ENCODE measurements around the gene PDCD4.

DNA sequence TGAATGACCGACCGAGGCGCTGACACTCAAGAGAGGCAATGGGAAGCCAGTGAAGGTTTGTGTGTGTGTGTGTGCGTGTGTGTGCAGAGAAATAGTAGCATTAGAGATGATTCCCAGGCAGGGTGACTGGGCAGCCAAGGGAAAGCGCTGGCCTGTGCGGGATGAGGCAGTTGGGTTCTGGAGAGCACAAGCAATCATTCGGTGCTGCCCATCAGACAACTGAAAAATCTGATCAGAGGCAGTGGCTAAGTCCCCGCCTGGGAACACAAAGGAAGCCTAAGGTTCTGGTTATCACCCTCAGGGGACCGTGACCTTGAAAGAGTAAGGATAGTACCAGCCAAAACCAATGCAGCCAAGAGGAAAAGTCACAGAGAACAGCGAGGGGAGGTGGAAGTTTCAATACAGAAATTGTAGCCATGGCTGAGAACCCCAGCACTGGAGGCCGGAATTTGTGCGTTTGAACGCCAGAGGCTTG is 868 bp upstream of the PDCD4 start:
- TF ChIP-seq, protein P1, sequence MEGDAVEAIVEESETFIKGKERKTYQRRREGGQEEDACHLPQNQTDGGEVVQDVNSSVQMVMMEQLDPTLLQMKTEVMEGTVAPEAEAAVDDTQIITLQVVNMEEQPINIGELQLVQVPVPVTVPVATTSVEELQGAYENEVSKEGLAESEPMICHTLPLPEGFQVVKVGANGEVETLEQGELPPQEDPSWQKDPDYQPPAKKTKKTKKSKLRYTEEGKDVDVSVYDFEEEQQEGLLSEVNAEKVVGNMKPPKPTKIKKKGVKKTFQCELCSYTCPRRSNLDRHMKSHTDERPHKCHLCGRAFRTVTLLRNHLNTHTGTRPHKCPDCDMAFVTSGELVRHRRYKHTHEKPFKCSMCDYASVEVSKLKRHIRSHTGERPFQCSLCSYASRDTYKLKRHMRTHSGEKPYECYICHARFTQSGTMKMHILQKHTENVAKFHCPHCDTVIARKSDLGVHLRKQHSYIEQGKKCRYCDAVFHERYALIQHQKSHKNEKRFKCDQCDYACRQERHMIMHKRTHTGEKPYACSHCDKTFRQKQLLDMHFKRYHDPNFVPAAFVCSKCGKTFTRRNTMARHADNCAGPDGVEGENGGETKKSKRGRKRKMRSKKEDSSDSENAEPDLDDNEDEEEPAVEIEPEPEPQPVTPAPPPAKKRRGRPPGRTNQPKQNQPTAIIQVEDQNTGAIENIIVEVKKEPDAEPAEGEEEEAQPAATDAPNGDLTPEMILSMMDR (IDR thresholded peaks at IDR 0.05; ENCODE audit: control extremely low read depth in 1 of 3, insufficient read depth in 1 of 3, low read depth in 1 of 3, low read length in 3 of 3), result no peak
- TF ChIP-seq YY1 (IDR thresholded peaks at IDR 0.05; ENCODE audit: low read depth, low read length) (no peak), EZH2 (IDR thresholded peaks at IDR 0.05; ENCODE audit: low read depth, low read length, severe bottlenecking) (no peak), POLR2A (IDR thresholded peaks at IDR 0.05; ENCODE audit: control extremely low read depth in 1 of 2, low read depth in 2 of 2, low read length in 2 of 2) (no peak), JUN (IDR thresholded peaks at IDR 0.05; ENCODE audit: low read depth, low read length) (no peak), RAD21 (IDR thresholded peaks at IDR 0.05 in 1 of 2, conservative IDR thresholded peaks at IDR 0.05 in 1 of 2; ENCODE audit: low read depth in 2 of 2, low read length in 2 of 2) (no peak), RXRA (IDR thresholded peaks at IDR 0.05; ENCODE audit: insufficient read depth, low read depth, low read length) (no peak), PHF8 (conservative IDR thresholded peaks at IDR 0.05; ENCODE audit: low read depth, low read length) (no peak), EP300 (IDR thresholded peaks at IDR 0.05; ENCODE audit: borderline replicate concordance in 1 of 2, low read depth in 2 of 2, low read length in 2 of 2) (no peak), TAF7 (optimal IDR thresholded peaks at IDR 0.05; ENCODE audit: borderline replicate concordance, low read depth, low read length) (no peak), POLR2AphosphoS5 (IDR thresholded peaks at IDR 0.05; ENCODE audit: low read depth, low read length) (no peak)
- TF ChIP-seq, protein P2, sequence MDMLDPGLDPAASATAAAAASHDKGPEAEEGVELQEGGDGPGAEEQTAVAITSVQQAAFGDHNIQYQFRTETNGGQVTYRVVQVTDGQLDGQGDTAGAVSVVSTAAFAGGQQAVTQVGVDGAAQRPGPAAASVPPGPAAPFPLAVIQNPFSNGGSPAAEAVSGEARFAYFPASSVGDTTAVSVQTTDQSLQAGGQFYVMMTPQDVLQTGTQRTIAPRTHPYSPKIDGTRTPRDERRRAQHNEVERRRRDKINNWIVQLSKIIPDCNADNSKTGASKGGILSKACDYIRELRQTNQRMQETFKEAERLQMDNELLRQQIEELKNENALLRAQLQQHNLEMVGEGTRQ (IDR thresholded peaks at IDR 0.05; ENCODE audit: low read length), result no peak
- TF ChIP-seq, protein P3, sequence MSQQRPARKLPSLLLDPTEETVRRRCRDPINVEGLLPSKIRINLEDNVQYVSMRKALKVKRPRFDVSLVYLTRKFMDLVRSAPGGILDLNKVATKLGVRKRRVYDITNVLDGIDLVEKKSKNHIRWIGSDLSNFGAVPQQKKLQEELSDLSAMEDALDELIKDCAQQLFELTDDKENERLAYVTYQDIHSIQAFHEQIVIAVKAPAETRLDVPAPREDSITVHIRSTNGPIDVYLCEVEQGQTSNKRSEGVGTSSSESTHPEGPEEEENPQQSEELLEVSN (IDR thresholded peaks at IDR 0.05), result no peak
- TF ChIP-seq, protein P4, sequence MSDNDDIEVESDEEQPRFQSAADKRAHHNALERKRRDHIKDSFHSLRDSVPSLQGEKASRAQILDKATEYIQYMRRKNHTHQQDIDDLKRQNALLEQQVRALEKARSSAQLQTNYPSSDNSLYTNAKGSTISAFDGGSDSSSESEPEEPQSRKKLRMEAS (IDR thresholded peaks at IDR 0.05), result no peak
